ENCODE results near the gene HLA-C.

The HLA-C gene

DNA sequence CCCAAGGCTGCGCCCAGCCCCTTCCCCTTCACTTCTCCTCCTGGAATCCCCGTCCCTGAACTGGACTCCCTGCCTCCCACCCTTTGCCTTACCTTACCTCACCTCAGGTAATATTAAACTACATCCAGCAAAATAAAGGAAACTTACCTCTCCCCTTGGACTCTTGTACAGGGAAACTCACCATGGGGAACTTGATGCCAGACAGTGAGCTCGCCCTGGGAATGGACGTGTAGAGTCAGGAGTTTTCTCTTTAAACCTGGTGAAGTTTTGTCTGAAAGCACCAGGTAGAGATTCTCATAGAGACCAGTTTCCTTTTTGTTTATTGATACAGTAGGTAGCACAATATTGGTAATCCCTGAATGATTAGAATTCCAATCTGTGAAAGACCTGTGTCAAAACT, 544 bp upstream of the HLA-C start:
- TF ChIP-seq, protein P1, sequence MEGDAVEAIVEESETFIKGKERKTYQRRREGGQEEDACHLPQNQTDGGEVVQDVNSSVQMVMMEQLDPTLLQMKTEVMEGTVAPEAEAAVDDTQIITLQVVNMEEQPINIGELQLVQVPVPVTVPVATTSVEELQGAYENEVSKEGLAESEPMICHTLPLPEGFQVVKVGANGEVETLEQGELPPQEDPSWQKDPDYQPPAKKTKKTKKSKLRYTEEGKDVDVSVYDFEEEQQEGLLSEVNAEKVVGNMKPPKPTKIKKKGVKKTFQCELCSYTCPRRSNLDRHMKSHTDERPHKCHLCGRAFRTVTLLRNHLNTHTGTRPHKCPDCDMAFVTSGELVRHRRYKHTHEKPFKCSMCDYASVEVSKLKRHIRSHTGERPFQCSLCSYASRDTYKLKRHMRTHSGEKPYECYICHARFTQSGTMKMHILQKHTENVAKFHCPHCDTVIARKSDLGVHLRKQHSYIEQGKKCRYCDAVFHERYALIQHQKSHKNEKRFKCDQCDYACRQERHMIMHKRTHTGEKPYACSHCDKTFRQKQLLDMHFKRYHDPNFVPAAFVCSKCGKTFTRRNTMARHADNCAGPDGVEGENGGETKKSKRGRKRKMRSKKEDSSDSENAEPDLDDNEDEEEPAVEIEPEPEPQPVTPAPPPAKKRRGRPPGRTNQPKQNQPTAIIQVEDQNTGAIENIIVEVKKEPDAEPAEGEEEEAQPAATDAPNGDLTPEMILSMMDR (conservative IDR thresholded peaks at IDR 0.05; ENCODE audit: low read length) = no peak
- H3K4me3 ChIP-seq (ENCODE audit: low read length) = peak overlapping the region; percentile 66
- DNase-seq (ENCODE audit: low read depth) = no peak

DNA sequence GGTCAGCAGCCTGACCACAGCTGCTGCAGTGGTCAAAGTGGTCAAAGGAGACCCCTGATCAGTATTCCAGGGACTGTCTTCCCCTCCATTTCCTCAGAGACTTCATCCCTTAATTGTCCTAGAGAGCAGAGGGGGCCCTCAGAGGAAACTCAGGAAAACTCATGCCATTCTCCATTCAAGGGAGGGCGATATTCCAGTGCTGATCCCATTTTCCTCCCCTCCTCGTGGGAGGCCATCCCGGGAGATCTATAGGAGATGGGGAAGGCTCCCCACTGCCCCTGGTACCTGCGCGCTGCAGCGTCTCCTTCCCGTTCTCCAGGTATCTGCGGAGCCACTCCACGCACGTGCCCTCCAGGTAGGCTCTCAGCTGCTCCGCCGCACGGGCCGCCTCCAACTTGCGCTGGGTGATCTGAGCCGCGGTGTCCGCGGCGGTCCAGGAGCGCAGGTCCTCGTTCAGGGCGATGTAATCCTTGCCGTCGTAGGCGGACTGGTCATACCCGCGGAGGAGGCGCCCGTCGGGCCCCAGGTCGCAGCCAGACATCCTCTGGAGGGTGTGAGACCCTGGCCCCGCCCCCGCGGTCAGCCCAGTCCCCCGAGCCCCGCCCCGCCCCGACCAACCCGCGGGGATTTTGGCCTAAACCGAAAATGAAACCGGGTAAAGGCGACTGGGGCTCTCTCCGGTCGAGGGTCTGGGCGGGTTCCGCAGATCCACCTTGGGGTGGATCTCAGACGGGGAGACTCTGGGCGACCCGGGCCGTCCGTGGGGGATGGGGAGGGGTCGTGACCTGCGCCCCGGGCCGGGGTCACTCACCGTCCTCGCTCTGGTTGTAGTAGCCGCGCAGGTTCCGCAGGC, 878 bp downstream of the HLA-C start:
- TF ChIP-seq, protein P1 (conservative IDR thresholded peaks at IDR 0.05; ENCODE audit: low read length) = no peak
- DNase-seq (ENCODE audit: low read depth) = peak; percentile 32
- H3K4me3 ChIP-seq (ENCODE audit: low read length) = peak overlapping the region; percentile 66

DNA sequence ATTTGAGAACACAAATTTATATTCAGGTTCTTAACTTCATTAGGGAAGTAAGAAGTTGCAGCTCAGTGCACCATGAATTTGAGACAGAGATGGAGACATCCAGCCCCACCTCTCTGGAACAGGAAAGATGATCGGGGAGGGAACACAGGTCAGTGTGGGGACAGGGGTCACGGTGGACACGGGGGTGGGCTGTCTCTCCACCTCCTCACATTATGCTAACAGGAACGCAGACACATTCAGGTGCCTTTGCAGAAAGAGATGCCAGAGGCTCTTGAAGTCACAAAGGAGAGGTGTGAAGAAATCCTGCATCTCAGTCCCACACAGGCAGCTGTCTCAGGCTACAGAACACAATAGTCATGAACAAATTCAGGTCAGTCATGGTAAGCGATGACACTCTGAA, 3.1 kb downstream of the HLA-C start:
- TF ChIP-seq, protein P1 (conservative IDR thresholded peaks at IDR 0.05; ENCODE audit: low read length) = no peak
- H3K4me3 ChIP-seq (ENCODE audit: low read length) = no peak overlapping the region
- no peak for DNase-seq (ENCODE audit: low read depth)

DNA sequence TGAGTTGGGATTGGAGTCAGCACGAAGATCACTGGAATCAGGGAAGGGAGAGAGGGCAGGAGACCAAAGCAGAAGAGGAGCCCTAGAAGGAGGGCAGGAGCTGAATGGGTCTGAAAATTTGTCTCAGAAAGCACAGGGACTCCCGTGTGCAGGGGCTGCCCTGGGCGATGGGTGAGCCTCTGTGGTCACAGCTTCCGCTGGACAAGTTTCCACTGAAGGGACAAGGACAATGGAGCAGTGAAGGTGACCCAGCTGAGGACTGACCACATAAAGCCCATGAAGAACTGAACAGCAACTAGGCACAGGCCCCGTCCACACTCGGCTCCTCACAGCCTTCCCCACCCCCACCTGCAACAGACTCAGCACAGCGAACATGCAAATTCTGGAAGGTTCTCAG, 3.5 kb downstream of the HLA-C start:
- no peak overlapping the region for H3K4me3 ChIP-seq (ENCODE audit: low read length)
- TF ChIP-seq, protein P1 (conservative IDR thresholded peaks at IDR 0.05; ENCODE audit: low read length) = no peak
- DNase-seq (ENCODE audit: low read depth) = no peak

DNA sequence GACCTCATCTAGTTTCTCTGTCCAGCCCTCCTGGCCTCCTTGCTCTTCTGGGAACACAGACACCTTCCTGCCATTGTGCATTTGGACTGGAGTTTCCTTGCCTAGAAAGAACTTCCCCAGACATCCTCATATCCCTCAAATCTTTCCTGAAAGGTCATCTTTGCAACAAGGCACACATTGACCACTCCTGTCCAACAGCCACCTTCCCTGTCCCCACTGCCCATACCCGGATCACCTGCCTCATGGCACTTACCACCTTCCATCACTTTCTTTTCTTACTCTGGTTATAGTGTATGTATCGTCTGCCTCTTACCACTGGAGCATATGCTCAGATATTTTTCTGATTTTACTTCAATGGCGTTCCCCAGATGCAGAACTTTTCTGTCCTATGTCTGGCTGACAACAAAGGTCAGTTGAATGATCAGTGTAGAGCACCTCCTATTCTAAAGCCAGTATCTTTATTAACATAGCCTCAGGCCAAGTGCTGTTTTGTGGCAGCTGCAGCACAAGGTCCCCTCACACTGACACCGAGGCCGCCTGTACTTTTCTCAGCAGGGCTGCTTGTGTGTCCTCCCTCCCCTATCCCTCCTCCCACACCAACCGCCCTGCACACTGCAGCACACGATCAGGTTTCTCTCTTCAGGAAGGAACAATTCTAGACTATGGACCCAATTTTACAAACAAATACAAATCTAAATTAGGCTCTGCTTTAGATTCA, 4.1 kb downstream of the HLA-C start:
- TF ChIP-seq, protein P1 (conservative IDR thresholded peaks at IDR 0.05; ENCODE audit: low read length) = no peak
- DNase-seq (ENCODE audit: low read depth) = no peak
- no peak overlapping the region for H3K4me3 ChIP-seq (ENCODE audit: low read length)

DNA sequence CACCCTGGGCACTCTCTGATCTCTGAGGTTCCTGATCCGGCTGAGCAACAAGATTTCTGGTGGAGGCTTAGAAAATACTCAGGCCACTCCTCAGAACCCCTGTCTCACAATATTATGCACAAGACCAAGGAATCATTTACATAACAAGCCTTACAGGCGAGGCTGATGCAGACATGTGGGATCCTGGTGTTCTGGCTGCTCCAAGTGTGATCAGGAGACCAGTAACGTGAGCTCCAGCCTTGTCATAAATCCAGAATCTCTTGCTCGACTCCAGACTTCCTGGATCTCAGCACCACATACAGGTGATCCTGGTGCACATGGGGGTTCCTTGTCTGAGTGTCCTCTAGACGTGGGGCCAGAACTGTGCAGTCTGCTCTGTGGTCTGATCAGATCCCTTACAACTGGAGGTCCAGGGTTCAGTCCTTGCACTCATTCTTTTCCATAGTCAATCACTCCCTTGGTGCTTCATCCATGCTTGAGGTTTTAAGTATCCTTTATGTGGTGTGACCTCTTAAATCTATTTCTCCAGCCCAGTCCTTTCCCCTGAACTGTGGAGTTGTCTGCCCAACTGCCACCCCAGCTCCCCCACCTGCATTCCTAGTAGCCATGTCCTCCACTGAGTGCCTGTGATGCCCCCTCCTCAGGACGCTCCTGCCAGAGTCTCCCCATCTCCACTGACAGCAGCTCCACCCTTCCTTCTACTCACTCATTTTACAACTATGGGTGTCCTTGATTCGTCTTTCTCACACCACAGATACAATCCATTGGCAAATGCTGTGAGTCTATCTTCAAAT, 5.1 kb downstream of the HLA-C start:
- no peak overlapping the region for H3K4me3 ChIP-seq (ENCODE audit: low read length)
- TF ChIP-seq, protein P1 (conservative IDR thresholded peaks at IDR 0.05; ENCODE audit: low read length) = no peak
- no peak for DNase-seq (ENCODE audit: low read depth)
